ENCODE measurements around the gene RAB1B.
"Not testable (repeated sequence)": the region's sequence is repeated elsewhere in the genome, so short reads cannot be mapped to it uniquely, and the experiment has no call there.

The RAB1B gene

DNA sequence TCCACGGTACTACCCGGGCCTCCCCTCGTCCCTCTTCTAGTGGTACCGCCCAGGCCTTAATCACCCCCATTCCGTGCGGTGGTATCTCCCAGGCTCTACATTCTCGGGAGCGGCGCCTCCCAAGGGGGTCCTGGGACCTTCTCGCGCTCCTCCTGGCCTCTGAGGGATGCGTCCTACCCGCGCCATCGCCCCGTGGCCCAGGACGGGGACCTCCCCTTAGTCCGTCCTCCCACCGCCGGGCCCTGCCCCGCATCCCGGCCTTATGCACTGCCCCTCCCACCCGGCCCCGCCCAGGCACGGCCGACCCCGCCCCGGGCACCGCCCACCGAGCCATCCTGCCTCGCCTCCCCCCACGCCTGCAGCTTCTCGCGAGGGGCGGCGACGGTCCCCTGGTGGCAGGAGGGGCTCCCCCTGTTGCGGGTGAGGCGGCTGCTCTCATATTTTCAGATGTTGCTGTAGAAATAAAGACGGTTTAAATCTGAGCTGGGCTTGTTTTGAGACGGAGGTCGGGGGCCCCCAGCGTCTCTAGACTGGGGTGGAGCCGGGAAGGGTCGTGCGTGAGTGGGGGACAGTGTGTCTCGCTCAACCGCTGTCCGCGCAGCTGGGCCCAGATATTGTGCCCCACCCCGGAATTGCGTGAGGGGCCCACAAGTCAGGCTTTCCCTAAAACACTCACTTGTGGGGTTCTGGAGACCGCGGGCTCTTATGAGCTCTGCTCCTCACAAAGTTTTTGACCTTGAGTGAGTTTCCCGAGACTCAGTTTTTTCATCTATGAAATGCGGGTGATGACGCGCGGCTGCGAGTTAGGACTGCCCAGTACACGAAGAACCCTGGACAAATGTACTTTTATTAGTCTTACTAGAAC is 828 bp upstream of the RAB1B start:
- DNase-seq (ENCODE audit: low spot score): peak; percentile 90

DNA sequence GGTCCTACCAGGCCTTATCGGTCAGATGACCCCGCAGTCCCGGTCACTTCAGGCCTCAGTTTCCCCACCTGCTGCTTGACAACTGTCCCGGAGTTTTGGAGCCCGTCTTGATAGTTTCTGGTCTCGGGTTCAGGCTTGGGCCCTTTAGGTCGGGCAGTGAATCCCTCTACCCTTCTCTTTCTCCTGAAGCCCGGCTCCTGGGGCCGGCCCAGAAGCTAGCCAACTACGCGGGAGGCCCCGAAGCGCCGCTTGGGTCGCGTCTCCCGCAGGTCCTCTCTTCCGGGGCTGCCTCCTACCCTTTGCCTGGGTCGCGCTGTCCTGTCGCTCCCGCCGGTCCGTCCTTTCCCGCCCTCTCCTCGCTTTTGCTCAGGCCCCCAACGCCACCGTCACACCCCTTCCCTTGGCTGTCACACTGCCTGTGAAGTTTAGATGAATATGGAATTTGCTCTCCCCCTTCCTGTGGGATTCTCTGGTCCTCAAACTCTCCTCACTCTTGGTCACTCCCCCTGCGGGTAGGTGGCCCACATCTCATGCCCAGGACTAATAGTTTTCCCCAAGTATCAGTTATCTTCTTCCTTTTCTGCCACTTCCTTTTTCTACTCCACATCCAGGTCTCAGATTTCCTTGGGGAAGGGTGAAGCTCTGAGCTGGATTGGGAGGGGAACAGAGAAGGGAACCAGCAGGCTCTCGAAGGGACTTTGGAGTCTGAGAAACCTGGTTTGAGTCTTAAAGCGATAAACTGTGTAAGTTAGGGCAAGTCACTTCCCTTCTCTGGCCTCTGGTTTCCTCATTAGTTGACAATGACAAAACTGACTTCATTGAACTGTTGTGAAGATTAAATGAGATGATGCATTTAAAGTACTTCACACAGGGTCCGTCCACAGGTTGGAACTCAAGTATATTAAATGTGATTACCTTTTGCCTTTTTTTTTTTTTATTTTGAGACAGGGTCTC is 790 bp downstream of the RAB1B start:
- DNase-seq (ENCODE audit: low spot score): peak; percentile 59

DNA sequence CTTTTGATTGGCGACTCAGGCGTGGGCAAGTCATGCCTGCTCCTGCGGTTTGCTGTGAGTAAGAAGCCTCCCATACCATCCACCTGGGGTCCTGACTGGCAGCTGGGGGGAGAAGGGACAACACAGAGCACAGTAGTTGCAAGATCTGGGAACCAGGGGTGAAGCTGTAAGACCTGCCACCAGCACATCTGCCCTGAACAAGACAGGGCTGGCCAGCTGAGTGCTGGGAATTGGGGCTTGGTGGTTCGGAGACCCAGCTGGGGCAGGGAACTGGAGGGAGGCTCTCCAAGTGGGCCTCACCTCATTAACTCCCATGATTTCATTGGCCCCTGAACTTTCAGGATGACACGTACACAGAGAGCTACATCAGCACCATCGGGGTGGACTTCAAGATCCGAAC is 3.4 kb downstream of the RAB1B start:
- no peak for DNase-seq (ENCODE audit: low spot score)

DNA sequence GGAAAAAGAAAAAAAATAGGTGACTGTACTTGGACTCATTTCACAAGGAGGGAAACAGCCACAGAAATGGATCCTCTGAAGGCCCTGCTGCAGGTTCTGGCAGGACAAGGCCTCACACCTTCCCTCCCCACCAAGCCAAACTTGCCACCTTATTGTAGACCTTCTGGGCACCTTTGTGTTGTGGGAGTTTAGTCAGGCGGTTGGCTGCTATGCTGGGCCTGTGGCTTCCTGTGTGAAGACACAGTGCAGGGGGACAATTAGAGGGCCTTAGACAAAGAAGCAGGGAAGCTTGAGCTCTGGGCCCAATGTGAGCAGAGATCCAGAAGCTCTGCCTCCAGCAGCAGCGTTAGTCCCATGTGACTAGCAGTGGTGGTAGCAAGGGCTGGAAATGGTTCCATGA is 4.2 kb downstream of the RAB1B start:
- DNase-seq (ENCODE audit: low spot score): no peak

DNA sequence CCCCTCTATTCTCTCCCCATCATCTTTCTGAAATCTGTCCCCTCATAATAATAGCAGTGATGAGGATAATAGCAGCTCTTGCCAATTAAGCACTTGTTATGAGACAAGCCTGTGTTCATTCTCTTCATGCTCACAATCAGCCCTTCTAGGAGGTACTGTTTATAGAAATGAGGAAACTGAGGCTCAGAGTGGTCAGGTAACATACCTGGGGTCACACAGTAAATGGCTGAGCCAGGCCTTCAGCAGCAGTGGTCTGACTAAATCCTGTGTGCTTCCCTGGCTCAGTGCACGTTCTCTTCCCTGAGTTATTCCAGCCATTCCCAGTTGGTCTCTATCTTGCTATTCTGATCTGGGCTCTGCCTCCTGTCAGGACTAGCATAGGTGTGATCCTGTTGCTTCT is 5.8 kb downstream of the RAB1B start:
- DNase-seq (ENCODE audit: low spot score): no peak

DNA sequence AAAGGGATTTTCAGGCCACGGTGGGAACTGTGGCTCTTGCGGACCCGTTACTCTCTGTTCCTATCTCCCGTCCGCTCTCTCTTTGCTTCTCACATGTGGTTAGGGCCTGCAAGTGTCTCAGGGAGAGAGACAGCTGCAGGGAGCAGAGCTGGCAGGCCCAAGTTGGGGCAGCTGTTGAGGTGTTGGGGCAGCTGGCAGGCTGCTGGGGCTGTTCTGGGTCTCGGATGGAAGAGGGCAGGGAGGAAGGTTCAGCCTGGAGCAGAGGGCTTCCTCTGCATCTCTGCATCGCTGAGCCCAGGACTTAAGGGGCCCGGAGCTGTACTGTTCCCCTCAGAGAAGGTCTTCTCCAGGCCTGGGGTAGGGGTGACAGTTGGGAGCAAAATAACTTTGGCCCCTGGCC is 7.0 kb downstream of the RAB1B start:
- no peak for DNase-seq (ENCODE audit: low spot score)

DNA sequence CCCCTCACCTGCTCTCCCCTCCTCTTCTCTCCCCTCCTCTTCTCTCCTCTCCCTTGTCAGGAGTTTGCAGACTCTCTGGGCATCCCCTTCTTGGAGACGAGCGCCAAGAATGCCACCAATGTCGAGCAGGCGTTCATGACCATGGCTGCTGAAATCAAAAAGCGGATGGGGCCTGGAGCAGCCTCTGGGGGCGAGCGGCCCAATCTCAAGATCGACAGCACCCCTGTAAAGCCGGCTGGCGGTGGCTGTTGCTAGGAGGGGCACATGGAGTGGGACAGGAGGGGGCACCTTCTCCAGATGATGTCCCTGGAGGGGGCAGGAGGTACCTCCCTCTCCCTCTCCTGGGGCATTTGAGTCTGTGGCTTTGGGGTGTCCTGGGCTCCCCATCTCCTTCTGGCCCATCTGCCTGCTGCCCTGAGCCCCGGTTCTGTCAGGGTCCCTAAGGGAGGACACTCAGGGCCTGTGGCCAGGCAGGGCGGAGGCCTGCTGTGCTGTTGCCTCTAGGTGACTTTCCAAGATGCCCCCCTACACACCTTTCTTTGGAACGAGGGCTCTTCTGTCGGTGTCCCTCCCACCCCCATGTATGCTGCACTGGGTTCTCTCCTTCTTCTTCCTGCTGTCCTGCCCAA is 7.7 kb downstream of the RAB1B start:
- no peak for DNase-seq (ENCODE audit: low spot score)

DNA sequence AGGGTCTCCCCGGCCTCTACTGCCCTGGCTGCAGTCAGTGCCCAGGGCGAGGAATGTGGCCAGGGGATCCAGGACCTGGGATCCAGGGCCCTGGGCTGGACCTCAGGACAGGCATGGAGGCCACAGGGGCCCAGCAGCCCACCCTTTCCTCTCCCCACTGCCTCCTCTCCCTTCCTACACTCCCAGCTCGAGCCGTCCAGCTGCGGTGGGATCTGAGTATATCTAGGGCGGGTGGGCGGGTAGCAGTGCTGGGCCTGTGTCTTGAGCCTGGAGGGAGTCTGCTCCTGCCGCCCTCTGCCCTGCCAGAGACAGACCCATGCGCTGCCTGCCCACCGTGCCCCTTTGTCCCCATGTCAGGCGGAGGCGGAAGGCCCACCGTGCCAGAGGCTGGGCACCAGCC is 8.2 kb downstream of the RAB1B start:
- DNase-seq (ENCODE audit: low spot score): not testable (repeated sequence)

DNA sequence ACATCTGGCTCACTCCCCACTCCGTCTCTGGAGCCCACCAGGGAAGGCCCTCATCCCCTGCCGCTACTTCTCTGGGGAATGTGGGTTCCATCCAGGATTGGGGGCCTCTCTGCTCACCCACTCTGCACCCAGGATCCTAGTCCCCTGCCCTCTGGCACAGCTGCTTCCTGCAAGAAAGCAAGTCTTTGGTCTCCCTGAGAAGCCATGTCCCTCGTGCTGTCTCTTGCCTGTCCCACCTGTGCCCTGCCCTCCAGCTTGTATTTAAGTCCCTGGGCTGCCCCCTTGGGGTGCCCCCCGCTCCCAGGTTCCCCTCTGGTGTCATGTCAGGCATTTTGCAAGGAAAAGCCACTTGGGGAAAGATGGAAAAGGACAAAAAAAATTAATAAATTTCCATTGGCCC is 8.6 kb downstream of the RAB1B start:
- not testable (repeated sequence) for DNase-seq (ENCODE audit: low spot score)

DNA sequence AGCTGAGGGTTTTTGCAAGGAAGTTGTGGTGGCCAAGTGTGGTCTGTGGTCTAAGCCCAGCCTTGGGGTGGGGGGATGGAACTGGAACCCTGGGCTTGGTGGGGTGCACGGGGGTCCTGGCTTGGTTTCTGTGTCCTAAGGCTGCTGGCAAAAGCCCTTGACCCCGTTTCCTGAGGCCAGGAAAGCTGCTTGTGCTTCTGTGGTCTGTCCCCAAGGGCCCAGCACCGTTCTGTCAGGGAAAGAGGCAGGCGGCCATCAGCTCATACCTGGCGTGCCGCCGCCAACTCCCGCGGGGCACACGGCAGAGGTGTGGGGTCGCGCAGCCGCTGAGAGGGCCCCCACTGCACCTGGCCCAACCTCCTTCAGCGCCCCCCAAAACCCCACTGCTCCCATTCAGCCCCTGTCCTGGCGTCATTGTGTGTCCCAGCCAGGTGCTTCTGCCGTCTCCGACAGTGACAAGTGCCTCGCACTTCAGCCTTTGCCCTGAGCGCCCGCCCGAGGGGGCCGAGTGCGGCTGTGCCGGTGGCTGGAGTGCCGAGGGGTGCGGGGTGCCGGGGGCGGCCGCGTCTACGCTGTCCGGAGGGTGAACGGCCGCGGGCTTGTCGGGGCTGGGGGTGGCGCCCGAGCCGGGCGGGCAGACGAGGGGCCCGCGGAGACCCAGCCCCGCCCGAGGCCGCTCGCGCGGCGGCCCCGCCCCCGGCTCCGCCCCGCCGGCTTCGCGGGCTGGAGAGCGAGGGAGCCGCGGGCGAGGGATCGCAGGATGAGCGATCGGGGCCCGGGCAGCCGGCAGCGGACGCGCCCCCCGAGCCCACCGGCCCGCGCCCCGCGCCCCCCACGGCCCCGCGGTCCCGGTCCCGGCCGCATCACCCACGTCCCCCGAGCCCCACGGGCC is 9.3 kb downstream of the RAB1B start, which contains the start of gene CNIH2:
Gene CNIH2, plus strand, starts transcription at position 705 of the 892 bp plus-strand sequence. CDS start 282 bp downstream, outside the sequence.
- DNase-seq (ENCODE audit: low spot score): peak; percentile 92

DNA sequence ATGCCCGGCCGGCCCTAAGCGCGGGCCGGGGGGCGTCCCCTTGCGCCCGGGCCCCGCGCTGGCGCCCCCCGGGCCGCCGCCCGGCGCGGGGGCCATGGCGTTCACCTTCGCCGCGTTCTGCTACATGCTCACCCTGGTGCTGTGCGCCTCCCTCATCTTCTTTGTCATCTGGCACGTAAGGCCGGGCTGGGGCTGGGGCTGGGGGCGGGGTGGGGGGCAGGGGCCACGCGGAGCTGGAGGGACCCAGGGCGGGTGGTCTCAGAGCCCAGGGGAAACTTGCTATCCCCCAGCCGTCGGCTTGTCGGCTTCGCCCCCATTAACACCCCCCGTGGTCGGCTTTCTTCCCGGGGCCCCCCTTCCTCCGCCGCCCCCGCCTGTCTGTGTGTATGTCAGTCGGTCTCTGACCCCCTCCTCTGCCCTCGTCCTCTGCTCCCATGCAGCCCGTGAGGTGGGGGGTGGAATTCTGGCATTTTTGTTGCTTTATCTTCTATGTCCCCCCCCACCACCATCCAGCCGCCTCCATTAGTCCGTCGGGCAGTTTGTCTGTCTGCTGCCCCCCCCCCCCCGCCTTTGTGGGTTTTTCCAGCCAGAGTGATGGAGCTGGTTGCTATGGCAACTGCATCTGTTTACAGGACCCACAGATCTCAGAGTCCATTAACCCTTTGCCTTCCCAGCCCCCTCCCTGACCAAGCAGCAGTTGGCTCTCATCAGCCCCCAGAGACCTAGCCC is 10.1 kb downstream of the RAB1B start:
- DNase-seq (ENCODE audit: low spot score): no peak

DNA sequence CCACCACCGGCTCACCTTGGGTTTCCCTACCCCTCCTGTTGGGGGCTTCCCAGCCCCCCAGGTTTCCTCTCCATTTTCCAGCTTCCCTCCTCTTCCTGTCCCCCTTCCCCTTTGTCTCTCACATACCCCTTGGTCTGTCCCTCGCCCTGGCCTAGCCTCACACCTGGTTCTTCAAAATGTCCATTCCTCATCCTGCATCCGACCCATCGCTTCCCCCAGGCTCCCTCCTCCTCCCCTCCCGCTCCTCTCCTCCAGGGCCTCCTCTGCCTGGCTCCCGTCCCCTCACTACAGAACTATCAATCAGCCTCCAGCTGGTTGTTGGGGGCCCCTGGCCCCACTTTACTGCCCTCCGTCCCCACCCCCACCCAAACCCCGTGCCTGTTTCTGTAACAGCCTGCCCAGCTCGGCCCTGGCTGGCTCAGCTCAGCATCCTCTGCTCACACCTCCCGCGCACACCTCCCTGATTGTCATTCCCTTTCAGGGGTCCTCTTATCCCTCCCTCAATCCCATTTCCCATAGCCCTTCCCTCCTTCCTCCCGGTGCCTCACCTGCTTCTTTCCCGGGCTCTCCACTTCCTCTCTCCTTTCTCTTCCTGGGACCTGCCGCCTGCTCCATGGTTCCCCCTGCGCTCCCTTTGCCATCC is 10.8 kb downstream of the RAB1B start:
- DNase-seq (ENCODE audit: low spot score): no peak

DNA sequence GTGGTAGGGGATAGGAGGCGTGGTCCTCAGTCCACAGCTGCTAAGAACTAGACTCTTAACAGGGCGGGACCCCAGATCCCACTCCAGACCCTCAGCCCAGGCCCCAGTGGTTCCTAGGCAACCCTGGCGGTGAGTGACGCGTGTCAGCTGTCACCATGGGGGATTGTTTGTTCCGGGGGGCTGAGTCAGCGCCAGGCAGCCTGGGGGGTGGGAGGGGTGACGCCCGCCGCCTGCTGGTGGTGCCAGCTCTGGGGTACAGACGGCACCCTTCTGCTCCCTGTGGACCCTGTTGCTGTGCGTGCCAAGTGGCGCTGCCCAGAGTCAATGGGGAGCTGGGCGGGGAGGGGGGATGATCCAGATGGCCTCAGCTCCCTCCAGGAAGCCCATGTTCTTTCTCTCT is 12.0 kb downstream of the RAB1B start:
- DNase-seq (ENCODE audit: low spot score): no peak

DNA sequence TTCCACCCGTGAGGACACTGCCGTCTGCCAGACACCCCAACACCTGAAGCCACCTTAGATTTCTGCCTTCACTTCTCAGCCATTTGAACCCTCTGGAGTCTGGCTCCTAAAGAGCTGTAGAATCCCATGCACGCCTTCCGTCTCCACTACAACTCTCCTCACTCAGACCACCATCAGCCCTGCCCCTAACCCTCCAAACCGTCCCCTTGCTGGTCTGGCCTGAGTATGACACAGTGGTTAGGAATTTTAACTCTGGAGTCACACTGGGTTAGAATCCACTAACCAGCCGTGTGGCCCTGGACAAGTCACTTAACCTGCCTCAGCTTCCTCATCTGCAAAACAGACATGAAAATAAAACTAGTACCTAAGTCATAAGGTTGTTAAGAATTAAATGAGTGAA is 12.6 kb downstream of the RAB1B start:
- no peak for DNase-seq (ENCODE audit: low spot score)

DNA sequence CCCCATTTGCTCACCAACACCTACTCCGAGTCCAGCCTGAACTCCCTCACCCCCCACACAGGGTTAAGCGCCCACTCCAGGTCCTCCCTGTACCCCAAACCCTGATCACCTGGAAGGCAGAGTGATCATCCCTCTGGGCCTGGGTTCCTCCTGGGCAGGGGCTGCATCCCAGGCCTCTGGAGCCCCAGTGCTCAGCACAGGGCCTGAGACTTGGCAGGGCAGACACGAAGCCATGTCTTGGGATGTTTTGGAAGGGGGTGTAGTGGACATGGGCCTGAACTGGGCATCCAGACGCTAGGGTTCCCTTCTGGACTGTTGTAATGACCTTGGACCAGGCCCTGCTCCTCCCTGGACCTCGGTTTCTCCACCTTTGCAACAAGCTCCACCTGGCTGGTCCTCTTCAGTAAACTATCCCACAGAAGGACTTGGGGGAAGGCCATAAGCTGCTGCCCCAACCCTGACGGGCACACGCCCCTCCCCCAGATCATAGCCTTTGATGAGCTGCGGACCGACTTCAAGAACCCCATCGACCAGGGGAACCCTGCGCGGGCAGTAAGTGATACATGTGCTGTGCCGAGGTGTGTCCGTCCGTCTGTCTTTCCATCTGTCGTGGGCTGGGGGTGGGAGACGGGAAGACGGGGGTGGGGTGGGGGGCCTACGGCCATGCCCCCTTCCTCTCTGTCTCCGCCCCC is 13.5 kb downstream of the RAB1B start:
- DNase-seq (ENCODE audit: low spot score): no peak

DNA sequence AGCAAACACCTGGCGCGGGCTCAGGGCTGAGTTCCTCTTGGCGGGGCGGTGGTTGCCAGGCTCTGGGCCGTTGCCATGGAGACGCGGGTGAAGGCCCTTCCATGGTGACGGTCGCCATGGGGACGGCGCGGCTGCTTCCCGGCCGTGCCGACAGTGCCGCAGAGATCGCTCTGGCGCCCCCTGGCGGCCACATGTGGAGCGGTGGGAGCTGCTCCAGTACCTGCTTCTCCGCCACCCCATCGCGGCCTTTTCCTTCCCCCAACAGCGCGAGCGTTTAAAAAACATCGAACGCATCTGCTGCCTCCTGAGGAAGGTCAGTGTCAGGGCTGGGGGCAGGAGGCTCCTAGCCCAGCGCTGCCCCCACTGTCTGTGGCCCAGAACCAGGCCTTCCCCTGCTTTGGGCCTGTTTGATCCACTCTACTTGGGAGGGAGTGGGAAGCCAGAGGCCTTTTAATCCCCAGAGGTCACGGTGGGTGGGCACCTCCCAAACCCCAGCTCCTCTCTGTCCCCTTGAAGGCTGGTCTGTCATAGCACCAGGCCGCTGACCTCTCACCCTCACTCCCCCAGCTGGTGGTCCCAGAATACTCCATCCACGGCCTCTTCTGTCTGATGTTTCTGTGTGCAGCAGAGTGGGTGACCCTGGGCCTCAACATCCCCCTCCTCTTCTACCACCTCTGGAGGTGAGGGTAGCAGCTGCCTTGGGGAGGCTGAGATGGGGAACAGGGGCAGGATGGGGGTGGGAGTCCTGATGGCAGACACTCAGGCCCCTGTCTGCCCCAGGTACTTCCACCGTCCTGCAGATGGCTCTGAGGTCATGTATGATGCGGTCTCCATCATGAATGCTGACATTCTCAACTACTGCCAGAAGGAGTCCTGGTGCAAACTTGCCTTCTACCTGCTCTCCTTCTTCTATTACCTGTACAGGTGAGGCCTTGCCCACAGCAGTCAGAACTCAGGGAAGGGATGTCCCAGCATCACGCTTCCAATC is 14.3 kb downstream of the RAB1B start:
- DNase-seq (ENCODE audit: low spot score): peak; percentile 96

DNA sequence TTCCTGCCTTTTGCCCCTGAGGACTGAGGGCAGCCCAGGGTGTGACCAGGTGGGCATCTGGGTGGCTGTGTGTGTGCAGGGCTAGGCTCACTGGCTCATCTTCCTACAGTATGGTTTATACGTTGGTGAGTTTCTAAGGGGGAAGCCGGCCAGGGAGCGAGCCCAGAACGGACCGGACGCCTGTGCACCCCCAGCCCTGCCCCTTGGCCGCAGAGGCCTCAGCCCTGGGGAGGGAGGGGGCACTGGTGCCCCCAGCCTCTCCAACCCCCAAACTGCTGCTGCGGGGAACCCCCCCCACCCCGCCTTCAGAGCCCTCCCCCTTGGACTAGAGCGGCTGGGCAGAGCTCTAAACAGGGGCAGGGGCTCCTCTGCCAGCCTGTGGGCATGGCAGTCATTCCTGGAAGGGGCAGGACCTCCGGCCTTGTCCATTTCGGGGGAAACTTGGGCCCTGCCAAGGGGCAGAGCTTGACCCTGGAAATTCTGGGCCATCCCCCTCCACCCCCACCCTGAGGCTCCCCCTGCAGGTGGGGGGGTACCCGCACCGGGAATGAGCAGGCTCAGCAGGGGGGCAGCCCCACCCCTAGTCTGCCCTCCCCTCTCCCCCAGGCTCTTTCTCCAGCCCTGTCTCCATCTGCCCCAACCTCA is 15.1 kb downstream of the RAB1B start:
- no peak for DNase-seq (ENCODE audit: low spot score)

Measured in iPS-NIHi11 (cell line).